Fibroblast of the aortic adventitia (primary cell): ENCODE results near the gene ARHGAP25. TPM values are rescaled to one million over a fixed set of nuclear protein-coding genes. Genes with fewer than 3 reads are reported as not detected.

Source experiments
- DNase-seq: peaks from one replicate; pipeline ENCODE4 v3.0.0-alpha.2; 2010; ENCODE audit warnings: low read depth
- H3K4me3 ChIP-seq: 2 replicates; pipeline ENCODE4 v1.5.1; 2011; ENCODE audit warnings: low read depth, mild to moderate bottlenecking, control low read depth, low read length, moderate library complexity
- total RNA-seq: library from RNA; depleted of rRNA; stranded (reverse); fragments of >200 nt; gene quantifications from 2 replicates; pipeline ENCODE4 v1.2.3, GENCODE V29; 2012; ENCODE audit warnings: low replicate concordance
- TF ChIP-seq, protein P1 (sequence below): IDR thresholded peaks from 2 replicates; pipeline ENCODE4 v1.5.1; 2011; ENCODE audit warnings: mild to moderate bottlenecking, low read length, control low read depth, inconsistent platforms; ENCODE audit not compliant: insufficient read depth

Gene ARHGAP25
- total RNA-seq, 1 donor: 0.36 TPM

DNA sequence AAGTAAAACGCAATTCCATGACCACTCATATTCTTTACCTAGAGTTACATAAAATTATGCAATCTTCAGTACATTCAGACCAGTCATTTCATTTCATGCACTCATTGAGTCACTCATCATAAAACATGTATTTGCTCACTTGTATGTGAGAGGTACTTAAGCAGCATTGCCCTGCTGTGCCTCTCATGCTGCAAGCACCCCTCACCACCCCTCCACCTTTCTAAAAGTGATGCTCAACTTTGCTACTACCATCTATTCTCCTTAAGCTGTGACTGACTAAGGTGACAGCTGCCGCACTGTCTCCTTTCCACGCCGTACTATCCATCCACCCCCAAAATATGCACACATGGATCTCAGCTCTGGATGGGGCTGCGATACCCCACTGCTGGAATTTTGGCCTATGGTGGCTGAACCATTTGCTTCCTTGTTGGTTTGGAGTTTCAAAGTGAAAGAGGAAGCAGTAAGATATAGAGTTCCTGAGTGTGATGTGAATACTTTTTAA, 7.2 kb downstream of the ARHGAP25 start:
- no peak for DNase-seq
- H3K4me3 ChIP-seq: no peak overlapping the region
- TF ChIP-seq, protein P1, sequence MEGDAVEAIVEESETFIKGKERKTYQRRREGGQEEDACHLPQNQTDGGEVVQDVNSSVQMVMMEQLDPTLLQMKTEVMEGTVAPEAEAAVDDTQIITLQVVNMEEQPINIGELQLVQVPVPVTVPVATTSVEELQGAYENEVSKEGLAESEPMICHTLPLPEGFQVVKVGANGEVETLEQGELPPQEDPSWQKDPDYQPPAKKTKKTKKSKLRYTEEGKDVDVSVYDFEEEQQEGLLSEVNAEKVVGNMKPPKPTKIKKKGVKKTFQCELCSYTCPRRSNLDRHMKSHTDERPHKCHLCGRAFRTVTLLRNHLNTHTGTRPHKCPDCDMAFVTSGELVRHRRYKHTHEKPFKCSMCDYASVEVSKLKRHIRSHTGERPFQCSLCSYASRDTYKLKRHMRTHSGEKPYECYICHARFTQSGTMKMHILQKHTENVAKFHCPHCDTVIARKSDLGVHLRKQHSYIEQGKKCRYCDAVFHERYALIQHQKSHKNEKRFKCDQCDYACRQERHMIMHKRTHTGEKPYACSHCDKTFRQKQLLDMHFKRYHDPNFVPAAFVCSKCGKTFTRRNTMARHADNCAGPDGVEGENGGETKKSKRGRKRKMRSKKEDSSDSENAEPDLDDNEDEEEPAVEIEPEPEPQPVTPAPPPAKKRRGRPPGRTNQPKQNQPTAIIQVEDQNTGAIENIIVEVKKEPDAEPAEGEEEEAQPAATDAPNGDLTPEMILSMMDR: no peak

DNA sequence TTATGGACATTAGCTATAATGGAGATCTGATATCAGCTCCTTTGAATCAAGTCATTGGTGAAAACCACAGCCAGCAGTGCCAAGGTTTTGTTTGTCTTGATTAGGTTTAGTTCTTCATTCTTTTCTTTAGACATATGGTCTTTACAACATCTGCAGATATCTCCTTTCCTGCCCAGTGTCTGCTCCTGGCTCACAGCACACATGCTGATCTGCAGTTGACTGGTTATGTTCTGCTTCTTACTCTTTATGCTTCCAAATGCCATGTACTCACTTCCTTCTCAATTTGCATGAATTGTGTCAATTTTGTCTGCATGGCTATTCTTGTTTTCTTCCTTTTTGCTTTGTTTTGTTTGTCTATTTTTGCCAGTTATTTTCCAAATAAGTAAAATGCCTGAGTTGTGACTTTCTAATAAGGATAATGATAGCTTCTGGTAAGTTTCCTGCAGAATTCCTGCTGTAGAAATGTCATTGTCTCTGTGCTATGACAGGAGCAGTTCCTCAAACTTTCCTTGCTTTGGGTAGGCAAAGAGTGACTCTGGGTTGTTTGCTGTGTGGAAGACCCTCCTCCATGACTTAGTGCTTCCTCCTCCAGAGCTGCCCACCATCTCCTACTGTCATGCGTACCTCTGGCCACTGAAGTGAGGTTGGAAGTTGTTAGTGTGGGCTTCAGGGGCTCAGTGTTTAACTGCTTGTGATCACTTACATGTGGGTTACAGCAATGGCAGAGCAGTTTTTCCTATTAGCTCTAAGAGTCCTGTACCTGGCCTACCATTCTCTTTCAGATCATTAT, 8.2 kb downstream of the ARHGAP25 start:
- no peak overlapping the region for H3K4me3 ChIP-seq
- TF ChIP-seq, protein P1: no peak
- no peak for DNase-seq

DNA sequence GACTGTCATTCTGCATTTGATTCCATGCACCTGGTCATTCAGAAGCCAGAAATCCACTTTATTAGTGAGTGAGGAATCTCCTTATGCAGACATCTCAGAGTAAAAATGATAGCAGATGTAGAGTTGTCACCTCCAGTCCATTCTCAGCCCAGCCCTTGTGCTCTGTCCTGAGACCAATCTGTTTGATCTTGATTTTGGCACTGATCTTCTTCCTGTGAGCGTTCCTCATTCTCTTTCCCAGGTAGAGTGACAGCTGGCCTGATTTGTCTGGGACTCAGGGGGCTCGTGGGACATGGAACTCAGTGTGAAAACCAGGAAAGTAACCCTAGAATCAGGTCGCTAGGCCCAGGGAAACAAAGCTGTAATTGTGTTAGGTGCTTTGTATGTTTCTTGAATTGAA, 8.9 kb downstream of the ARHGAP25 start:
- no peak for DNase-seq
- H3K4me3 ChIP-seq: no peak overlapping the region
- TF ChIP-seq, protein P1: no peak

DNA sequence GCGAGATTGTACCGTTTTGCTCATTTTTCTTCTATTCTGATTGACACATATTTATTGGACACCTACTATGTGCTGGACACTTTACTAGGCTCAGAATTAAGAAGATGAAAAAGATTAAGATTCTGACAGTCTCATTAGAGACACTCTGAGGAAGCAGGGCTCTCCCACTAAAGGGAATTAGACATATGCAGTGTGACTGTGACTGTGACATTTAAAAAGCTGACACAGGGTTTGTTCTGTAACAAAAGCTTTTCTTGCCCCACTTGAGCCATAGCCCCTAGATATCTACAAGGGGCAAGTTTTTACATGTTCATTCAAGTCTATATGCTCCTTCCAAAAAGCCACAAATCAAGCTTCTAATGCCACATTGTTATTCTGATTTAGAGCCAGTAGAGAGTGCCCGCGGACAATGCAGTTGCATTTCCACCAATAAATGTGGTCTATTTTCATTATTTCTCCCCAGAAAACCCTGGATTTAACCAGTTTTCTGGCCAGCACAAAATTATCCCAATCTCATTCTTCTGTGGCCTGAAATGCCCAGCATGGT, 9.8 kb downstream of the ARHGAP25 start:
- no peak overlapping the region for H3K4me3 ChIP-seq
- DNase-seq: no peak

DNA sequence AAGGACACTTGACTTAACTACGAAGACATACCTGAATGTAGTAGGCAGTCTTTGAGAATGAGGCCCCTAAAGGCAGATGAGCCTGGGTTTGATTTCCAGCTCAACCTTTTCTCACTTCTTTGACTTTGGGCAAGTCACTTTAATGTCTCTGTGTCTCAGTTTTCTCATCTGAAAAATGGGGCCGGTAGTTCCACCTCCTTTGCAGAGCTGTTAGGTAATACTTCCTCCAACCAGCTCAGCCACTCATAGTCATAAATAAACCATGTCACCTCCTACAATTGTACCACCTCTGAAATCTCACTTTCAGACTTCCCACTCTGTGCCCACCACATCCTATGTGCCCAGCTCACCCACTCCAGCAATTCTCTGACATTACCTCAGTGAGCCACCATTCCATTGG, 10.4 kb downstream of the ARHGAP25 start:
- DNase-seq: no peak
- no peak overlapping the region for H3K4me3 ChIP-seq
- TF ChIP-seq, protein P1: no peak

More for the DNA sequence above, 9.8 kb downstream of the ARHGAP25 start:
- TF ChIP-seq, protein P1: no peak

DNA sequence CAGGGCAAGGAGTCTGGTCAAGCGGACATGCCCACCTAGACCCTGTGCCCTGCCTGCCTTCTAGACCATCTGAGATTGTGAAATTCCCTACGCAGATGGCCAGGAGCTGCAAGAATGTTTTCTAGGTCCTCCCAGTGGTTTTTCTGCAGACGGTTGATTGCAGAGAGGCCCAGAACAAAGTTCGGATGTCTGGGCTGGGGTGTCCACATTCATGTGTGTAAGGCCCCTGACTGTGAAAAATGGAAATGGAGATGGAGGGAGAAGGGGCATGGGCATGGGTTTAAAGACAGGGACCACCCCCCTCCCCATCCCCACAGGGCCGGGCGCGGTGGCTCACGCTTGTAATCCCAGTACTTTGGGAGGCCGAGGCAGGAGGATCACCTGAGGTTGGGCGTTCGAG, 11.8 kb downstream of the ARHGAP25 start:
- TF ChIP-seq, protein P1: no peak
- H3K4me3 ChIP-seq: no peak overlapping the region
- no peak for DNase-seq
